Measurements from ENCODE around the gene OR52B6.

DNA sequence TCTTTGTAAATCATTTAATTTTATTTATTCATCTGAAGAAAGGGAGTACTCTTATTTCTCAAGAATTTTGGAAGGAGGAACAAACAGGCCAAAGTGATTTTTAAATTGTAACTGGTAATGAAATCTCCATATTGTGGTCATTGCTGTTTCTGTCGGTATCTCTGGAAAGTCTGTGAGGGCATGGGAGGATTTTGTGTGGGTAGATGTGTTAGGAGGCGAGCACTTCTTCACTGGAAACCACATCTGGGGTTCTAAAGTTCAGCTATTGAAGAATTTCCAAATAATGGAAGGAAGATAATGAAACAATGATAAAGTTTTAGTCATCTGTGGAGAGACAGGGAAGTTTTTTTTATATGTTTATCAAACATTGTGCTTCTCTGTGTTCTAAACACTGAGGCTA, 50.7 kb downstream of the OR52B6 start:
- no peak for TF ChIP-seq ZNF8 (CRISPR knock-in tag; IDR thresholded peaks at IDR 0.05)
- TF ChIP-seq, protein P1, sequence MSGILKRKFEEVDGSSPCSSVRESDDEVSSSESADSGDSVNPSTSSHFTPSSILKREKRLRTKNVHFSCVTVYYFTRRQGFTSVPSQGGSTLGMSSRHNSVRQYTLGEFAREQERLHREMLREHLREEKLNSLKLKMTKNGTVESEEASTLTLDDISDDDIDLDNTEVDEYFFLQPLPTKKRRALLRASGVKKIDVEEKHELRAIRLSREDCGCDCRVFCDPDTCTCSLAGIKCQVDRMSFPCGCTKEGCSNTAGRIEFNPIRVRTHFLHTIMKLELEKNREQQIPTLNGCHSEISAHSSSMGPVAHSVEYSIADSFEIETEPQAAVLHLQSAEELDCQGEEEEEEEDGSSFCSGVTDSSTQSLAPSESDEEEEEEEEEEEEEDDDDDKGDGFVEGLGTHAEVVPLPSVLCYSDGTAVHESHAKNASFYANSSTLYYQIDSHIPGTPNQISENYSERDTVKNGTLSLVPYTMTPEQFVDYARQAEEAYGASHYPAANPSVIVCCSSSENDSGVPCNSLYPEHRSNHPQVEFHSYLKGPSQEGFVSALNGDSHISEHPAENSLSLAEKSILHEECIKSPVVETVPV (CRISPR knock-in tag; IDR thresholded peaks at IDR 0.05), result no peak
- TF ChIP-seq PPARA (CRISPR knock-in tag; IDR thresholded peaks at IDR 0.05; ENCODE audit: borderline replicate concordance), result no peak
- no peak for TF ChIP-seq ZFP30 (CRISPR knock-in tag; IDR thresholded peaks at IDR 0.05)
- TF ChIP-seq, protein P2, sequence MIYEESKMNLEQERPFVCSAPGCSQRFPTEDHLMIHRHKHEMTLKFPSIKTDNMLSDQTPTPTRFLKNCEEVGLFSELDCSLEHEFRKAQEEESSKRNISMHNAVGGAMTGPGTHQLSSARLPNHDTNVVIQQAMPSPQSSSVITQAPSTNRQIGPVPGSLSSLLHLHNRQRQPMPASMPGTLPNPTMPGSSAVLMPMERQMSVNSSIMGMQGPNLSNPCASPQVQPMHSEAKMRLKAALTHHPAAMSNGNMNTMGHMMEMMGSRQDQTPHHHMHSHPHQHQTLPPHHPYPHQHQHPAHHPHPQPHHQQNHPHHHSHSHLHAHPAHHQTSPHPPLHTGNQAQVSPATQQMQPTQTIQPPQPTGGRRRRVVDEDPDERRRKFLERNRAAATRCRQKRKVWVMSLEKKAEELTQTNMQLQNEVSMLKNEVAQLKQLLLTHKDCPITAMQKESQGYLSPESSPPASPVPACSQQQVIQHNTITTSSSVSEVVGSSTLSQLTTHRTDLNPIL (CRISPR knock-in tag; IDR thresholded peaks at IDR 0.05; ENCODE audit: low read depth), result no peak
- TF ChIP-seq SNAI2 (CRISPR knock-in tag; IDR thresholded peaks at IDR 0.05), result no peak
- no peak for TF ChIP-seq TCF4 (CRISPR knock-in tag; IDR thresholded peaks at IDR 0.05; ENCODE audit: borderline replicate concordance)
- no peak for TF ChIP-seq OSR1 (CRISPR knock-in tag; IDR thresholded peaks at IDR 0.05)
- no peak for TF ChIP-seq CSDC2 (CRISPR knock-in tag; IDR thresholded peaks at IDR 0.05)
